GM12873 (cell line): Measurements from ENCODE around the gene FZD7.

ENCODE experiments used
- TF ChIP-seq, protein P1 (sequence below): IDR thresholded peaks from 2 replicates; pipeline ENCODE4 v1.5.1; 2012; ENCODE audit warnings: low read depth, mild to moderate bottlenecking, moderate library complexity, low read length, control low read depth; ENCODE audit not compliant: insufficient read depth; ENCODE audit errors: missing control alignments

Gene FZD7

DNA sequence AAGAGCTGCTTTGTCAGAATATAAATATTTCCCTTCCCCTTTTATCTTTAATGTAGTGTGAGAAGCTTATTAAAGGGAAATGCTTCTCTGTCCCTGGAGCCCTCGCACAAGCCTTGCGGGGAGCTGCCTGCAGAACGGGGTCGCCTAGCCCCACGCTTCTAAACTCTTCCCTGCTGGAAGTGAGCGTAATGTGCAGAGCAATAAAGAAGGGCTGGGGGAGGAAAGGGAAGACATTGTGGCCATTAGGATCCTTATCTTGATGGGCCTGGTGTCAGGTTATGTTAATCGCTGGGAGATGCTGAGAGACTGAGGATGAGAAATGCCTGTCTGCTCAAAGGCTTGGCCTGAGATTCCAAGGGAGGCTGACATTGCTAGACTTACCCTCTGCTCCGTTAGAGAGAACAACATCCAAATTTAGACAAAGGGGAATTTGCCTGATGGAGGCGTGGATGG is 18.9 kb upstream of the FZD7 start:
- TF ChIP-seq, protein P1, sequence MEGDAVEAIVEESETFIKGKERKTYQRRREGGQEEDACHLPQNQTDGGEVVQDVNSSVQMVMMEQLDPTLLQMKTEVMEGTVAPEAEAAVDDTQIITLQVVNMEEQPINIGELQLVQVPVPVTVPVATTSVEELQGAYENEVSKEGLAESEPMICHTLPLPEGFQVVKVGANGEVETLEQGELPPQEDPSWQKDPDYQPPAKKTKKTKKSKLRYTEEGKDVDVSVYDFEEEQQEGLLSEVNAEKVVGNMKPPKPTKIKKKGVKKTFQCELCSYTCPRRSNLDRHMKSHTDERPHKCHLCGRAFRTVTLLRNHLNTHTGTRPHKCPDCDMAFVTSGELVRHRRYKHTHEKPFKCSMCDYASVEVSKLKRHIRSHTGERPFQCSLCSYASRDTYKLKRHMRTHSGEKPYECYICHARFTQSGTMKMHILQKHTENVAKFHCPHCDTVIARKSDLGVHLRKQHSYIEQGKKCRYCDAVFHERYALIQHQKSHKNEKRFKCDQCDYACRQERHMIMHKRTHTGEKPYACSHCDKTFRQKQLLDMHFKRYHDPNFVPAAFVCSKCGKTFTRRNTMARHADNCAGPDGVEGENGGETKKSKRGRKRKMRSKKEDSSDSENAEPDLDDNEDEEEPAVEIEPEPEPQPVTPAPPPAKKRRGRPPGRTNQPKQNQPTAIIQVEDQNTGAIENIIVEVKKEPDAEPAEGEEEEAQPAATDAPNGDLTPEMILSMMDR = no peak

DNA sequence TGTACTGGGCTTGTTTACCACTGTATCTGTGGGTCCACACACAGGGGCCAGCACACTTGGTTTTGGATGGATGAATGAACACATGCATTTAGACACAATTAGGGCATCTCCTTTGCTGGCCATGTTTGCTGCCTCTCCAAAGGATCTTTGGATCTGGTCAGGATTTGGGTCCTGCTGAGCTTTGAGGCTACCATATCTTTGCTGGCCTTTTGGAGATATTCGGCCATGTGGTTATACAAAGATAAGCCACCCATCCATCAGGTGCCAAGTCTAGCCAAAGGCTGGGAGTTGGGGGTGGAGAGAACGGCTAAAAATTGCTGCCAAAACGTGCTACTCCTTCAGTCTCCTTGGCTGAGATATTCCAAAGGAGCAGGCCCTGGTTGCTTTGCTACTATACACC is 18.2 kb upstream of the FZD7 start:
- TF ChIP-seq, protein P1 = no peak

DNA sequence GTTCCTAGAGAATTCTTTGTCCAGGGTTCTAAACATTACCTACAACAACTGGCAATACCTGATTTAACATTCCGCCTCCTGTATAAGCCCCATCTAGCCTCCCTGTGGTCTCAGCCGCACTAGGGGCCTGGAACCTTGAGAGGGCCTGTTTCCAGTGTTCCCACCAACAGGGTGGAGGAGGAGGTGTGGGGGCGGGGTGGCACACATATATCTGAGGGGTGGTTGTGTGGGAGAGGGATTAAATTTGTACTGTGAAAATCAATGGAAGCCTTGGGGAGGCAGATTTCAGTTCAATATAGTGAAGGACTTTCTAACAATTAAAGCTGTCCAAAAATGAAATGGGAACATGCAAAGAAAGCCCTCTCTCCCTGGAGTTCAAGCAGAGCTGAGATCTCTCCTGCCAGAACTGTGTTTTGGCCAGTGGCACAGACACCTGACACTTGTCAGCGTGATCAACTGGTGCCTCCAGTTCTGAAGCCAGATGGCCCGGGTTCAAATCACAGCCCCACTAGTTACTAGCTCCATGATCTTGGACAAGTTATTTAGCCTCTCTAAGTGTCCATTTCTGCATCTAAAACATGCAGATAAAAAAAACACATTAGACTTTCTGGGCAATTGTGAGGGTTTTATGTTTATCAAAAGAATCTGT is 17.0 kb upstream of the FZD7 start:
- TF ChIP-seq, protein P1 = no peak

DNA sequence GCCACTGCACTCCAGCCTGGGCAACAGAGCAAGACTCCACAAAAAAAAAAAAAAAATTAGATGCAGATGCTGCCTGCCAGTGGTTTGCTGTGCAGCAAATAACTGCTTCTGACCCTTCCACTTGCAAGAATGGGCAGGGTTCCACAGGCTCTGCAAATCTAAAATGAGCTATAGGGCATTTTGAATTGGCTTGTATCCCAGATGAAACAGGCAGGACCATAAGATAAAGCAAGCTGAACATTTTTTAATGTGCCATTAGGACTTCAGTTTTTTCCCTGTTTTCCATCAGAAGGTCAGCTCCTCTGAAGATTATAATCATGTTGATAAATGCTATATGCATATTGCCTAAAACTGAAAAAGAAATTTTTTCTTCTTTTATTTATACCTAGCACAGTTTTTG is 15.7 kb upstream of the FZD7 start:
- TF ChIP-seq, protein P1 = no peak

DNA sequence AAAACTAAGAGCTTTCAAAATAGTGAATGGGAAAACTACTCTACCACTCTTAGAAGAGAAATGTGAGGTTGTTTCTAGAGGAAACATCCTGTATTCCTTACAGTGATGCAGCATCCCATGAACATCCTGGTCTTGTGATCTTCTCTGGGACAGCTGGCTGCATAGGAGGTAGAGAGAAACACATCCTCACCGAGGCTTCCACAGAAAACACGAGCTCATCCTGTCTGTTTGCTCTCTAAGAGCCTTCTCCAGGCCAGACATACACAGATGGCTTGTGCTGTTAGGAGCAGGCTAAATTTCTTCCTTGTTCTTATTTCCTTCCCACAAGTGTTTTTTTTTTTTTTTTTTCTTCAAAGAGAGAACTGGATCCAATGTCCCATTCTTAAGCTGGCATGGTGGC is 14.7 kb upstream of the FZD7 start:
- TF ChIP-seq, protein P1 = no peak

DNA sequence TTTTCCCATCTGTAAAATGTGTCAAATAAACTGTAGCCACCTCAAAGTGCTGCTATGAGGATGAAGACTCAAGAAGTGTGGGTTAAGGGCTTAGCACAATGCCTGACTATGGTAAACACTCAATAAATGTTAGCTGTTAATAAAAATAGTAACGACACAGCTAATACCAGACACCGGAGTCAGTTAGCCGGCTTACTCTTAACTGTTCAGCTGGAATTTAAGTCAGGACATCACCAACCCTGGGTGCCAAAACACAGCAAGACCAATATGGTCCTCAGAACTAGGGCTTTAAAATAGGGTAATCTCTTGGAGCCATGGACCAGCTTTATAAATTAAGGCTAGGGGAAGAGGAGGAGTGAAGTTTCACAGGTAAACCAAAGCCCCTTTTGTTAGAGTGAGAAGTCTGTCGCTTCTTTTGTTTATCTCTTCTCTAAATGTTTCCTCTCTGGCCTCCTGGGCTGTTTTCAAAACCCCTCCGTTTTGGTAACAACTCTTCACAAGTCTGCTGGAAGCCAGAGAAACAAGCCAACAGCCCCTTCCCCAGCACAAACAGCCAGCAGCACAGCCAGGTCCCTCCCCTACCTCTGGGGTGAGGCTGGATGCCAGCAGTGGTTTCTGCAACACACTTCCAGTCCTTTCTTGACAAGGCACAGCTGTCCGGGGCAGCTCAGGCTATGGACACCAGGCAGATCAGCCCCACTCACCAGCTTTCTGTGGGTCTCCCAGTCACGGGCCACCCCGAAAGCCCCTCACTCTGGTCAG is 13.8 kb upstream of the FZD7 start:
- TF ChIP-seq, protein P1 = no peak

DNA sequence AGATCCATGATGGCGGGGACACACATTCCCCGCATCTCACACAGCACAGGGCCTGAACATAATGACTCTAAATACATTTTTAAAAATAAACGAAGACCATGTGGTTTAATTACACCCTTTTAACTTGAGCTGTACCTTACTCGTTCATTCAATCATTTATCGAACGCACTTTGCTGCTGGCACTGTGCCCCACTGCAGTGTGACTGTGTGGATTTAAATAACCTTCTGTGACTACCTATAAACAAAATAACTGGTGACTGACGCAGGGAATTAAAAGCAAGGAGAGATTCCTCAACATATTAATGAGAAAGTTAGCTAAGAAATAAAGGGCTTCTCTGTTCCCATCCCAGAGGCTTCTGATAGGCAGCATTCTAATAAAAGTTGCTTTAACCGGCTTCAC is 10.9 kb upstream of the FZD7 start:
- TF ChIP-seq, protein P1 = no peak
